ENCODE results near the gene NOS2.
"Not testable (repeated sequence)": the region's sequence is repeated elsewhere in the genome, so short reads cannot be mapped to it uniquely, and the experiment has no call there.

NOS2 gene

DNA sequence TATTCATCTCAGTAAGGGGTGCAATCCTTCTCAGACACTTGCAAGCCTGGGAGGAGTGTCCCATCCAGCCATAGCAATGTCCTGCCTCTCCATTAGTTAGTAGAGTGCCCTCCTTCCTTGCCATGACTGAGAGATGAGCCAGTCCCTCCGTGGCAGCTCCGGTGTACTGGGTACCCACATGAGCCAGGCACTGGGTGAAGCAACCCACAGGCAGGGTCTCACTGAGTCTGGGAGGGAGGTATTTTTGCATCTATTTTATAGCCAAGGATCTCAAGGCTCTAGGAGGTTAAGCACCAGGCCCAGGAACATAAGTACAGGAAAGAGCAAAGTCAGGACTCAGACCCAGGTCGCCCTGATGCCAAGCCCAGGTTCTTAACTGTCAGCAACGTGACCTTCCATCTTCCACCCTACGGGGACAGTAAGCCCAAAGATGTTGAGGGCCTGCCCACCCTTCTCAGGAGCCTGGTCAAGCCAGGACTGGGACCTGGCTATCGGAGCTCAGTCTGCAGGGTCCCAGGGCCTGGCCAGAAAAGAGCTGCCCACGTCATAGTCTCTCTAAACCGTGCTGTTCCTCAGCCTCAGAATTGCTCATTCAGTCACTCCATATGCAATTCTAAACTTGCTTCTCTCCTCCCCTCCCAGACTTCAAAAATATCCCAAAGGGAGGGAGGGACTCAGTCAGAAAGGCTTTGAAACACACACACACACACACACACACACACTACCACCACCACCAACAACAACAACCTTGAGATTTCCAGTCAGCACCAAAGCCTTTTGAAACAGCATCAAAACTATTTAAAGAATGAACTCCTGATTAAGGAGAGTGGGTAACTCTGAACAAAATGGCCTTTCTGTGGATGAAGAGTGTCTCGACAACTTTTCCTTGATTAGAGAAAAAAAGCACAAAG, 16.6 kb downstream of the NOS2 start:
- DNase-seq, result no peak

DNA sequence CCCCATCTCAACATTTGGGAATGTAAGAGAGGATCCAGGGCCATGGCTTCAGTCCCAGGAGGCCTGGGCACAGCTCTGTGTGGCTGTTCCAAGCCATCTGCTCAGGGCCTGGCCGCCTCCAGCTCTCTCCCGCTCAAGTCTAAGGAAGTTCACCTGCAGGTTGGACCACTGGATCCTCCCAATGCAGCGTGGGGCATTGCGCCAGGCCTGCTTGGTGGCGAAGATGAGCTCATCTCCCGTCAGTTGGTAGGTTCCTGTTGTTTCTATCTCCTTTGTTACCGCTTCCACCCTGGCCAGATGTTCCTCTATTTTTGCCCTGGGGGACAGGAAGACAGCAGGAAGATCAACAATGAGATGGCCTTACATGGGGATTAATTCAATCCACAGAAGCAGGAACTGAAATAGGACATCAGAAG, 17.5 kb downstream of the NOS2 start:
- no peak for DNase-seq

DNA sequence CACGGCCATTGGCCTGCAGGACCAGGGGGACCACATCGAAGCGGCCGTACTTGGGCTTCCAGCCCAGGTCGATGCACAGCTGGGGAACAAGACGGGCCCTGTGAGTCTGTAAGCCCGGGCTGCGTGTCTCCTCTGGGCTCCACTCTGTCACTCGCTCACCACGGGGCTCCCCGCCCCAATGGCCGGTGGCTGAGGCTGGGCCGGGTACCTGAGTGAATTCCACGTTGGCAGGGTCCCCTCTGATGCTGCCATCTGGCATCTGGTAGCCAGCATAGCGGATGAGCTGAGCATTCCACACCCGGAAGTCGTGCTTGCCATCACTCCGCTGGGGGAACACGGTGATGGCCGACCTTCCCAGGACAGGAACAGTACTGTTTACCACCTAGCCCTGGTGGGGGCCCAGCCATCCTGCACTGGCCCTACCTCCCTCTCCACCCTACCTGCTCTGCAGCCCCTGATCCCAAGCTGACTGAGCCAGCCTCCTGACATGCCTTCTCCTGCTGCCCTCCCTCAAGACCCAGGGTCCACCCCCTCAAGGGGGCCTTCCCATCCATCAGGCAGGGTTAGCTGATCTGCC, 19.4 kb downstream of the NOS2 start:
- DNase-seq, result no peak

DNA sequence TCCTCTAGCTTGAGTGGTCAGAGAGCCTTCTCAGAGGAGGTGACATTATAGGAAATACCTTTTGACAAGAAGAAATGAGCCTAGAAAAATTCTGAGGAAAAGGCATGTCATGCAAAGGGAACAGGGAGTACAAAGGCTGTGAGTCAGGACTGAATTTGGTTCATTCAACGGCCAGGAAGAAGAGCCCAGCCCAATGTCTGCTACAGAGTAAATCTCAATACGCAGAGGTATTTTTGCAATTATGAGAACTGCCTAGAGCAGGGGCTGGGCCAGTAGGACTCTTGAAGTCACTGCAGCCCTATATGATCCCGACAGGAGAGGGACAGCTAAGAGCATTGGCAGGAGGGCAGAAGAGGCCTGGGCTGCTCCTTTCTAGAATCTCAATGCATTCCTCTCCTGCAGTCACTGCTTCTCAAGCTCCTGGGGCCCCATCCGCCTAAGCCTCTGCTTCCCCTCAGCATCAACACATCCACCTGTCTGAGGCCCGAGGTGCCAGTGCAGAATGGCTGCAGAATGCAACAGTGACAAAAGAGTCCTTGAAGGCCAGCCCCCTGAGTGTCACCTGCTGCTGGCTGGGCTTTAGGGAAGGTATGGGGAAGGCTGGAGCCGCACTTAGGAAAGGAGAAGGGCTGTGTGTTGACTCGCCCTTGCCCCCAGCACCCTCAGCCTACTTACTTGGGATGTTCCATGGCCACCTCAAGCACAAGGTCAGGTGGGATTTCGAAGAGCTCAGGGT, 20.1 kb downstream of the NOS2 start:
- no peak for DNase-seq

DNA sequence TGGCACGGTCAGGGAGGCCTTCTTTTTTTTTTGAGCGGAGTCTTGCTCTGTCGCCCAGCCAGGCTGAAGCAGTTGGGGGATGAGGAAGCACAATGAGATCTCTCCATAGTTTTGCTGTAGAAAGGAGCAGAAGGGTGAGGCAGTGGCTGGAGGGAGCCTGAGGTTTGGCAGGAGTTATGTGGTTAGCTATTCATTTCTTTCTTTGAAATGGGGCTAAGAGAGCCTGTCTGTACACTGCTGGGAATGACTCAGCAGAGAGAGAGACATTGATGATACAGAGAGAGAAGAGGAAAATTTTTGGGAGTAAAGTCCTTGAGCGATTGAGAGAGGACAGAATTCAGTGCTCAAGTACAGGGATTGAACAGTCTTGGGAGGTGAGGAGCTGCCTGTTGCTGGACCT, 22.1 kb downstream of the NOS2 start:
- DNase-seq, result no peak

DNA sequence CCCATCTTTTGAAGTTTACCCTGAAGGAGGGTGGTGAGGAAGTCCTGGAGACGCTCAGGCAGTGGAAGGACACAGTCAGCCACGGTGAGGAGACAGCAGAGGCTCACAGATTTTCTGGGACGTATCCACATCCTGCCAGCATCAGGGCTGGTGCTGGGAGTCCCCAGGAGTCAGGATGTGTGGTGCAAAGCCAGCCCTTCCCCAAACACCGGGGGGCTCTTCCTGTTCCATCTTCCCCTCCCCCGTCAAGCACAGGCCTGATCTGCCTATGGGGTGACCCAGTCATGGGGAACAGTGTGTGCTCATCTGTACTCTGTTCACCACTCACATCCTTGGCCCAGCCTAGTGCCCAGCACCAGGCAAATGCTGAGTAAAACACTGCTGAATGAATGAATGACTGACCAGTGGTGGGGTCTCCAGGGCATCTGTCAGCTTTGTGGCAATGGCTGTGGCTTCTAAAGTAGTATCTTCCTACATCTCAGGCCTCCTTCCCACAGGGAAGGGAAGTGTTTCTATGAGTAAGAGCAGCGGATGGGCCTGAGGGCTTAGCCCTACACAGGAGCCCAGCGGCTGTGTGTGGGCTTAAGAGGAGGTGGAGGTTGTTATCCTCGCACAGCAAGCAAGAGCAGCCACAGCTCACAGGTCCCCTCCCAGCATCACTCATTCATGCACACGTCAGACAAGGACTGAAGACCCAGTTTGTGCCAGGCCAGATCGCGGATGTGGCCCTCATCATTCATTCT, 23.3 kb downstream of the NOS2 start:
- DNase-seq, result no peak

DNA sequence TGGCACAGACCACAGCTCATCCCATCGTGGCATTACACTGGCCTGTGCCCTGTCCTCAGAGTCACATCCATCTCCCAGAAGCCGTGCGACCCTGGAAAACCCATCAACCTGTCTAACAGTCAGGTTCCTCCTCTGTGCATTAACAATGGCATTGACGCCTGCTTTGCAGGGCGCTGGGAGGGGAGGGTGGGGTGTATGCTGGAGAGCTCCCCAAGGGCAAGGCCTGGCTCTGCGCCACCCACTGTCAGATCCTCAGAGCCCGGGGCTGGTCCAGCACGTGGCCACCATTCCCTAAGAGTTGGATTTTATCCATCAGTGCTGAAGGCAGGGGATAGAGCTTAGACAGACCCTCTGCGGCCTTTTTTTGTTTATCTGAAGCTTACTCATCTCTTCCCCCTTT, 28.7 kb downstream of the NOS2 start:
- no peak for DNase-seq

DNA sequence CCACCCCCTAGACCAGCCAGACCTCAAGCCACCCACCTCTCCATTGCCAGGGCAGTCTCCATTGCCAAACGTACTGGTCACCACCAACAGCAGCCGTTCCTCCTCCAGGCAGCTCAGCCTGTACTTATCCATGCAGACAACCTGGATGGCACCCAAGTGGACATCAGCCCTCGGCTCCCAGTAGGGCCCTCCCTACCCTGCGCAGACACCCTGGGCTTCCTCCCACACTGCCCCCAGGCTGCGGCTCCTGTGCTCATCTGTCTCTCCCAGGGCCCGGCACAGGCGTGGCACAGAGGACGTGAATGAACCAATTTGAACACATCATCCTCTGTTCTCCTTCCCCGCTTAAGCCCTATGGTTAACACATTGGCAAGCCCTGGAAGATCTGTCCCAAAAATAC, 29.5 kb downstream of the NOS2 start:
- DNase-seq, result no peak

DNA sequence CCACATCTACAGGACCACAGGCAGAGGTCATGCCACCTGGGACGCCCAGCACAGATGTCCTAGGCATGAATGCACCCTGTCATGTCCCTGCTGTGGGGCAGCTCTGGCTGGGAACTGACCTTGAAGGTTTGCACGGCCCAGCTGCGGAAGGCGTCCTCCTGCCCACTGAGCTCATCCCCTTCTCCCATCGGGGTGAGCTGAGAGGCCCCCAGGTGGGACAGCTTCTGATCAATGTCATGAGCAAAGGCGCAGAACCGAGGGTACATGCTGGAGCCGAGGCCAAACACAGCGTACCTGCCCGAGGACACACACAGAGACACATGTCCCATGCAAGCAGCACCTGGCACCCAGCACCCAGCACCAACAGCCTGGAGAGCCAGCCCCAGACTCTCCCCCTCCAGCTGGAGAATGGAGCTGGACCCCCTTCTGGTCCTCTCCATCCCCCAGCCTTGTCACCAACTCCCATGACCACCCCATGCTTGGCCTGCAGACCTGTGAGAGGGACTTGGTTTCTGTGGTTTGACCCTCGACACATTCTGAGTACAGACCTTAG, 31.4 kb downstream of the NOS2 start:
- no peak for DNase-seq

DNA sequence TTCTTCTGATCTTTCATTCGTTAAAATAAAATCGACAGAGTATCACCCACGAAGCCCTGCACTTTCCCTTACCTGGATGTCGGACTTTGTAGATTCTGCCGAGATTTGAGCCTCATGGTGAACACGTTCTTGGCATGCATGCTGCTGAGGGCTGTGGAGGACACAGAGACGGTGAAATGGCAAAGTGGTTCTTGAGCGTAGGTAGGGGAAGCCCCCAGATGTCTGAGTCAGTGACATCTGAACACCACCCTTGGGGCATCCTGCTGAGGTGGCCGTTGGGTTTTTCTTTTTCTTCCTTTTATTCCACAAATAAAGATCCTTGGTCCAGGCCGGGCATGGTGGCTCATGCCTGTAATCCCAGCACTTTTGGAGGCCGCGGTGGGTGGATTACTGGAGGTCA, 33.9 kb downstream of the NOS2 start:
- DNase-seq, result no peak

DNA sequence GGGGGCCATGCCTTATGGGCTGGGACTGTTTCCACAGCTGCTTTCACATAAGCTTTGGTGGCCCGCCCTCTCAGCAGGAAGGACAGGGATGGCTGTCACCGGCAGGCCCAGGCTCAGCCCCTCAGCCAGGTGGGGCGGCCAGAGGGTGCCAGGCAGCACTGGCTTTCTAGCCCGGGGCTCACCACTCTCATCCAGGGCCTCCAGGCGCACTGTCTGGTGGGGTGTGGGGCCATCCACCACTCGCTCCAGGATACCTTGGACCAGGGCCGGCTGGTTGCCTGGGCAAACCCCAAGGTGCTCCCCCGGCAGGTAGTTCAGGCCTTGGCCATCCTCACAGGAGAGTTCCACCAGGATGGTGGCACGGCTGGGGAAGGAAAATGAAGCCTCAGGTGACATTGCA, 35.0 kb downstream of the NOS2 start:
- no peak for DNase-seq

DNA sequence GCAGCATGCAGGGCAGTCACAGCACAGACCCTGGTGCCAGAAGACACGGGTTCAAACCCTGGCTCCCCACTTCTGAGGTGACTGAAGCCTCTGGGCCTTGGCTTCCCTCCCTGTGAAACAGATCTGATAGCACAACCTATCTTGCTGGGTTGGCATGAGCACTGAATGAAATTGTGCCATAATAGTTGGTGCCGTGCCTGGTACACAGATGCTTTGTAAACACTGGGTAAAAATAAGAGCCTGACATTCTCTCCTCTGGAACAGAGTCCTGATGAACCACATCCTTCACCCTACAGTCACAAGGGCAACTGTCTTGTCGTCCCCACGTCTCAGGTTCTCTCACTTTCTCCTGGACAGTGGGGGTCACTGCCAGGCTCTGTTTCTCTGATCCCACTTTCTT, 35.7 kb downstream of the NOS2 start:
- DNase-seq, result no peak

DNA sequence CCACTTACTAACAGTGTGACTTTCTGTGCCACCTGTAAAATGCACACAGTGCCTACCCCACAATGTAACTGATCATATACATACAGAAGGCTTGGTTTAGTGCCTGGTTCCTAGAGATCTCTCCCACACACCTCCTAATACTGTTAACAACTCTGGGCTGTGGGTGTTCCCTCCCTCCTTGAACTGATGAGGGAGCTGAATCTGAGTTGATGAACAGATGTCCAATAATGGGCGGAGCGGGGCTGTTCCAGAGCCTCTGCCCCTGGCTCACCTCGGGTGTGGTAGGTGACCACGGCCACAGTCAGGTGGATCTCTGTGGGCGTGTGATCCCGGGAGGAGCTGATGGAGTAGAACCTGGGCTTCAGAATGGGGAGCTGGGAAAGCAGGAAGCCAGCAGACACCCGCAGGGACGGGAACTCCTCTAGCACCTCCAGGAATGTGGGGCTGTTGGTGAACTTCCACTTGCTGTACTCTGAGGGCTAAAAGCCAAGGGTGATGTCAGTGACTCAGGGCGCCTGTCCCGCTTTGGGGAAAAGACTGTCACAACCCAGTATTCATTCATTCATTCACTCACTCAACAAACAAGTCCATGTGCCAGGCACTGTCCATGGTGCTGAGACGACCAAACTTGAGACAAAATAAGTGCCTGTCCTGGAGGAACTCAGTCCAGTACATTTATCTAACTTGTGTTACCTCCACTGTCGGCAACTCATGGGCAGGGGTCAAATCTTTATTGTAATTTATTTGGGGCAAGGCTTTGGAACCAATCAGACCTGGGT, 37.6 kb downstream of the NOS2 start:
- DNase-seq, result no peak

DNA sequence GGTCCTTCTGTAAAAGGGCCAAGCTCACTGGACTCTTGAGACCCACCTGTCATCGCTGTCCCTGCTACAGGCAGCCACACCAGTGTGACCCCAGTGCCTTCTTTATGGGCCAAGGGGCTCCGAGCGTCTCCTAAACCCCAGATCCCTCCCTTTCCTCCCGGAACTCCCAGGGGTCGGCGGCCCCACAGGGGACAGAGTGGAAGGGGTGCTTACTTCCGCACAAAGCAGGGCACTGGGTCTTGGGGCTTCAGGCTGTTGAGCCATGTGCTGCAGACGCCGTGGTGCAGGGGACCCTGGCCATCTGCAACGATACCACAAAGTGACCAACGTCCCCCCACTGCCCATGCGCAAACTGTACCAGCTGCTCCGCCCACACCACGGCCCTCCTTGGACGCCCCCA, 39.4 kb downstream of the NOS2 start:
- DNase-seq, result not testable (repeated sequence)

DNA sequence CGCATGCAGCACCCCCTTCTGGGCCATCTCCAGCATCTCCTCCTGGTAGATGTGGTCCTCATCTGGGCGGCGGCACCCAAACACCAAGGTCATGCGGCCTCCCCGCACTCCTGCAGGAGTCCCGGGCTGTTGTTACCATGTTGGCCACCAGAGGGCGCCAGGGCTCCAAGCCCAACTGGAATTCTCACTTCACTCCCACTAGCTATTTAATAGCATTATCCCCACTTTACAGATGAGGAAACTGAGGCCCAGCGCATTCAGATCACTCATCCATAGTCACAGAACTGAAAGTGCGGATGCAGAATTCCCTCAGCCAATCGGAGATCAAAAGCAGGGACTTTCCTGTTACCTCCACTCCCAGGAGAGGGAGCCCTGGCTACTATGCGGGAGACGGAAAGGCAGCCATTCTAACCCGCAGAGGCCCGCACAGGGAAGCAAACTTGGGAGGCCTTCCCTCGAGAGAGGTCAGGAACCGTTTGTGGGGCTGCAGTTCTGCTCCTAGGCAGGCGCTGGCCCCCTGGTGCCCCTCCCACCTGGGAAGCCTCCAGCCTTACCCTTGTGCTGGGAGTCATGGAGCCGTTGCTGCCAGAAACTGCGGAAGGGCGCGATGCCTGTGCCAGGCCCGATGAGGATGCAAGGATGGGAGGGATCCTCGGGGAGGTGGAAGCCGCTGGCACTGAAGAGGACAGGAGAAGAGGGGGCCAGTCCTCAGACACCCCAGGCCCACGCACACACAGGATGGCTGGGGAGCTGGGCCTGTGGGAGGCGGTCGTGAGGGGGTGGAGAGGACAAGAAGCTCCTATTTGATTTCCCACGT, 40.1 kb downstream of the NOS2 start:
- DNase-seq, result peak; percentile 65

DNA sequence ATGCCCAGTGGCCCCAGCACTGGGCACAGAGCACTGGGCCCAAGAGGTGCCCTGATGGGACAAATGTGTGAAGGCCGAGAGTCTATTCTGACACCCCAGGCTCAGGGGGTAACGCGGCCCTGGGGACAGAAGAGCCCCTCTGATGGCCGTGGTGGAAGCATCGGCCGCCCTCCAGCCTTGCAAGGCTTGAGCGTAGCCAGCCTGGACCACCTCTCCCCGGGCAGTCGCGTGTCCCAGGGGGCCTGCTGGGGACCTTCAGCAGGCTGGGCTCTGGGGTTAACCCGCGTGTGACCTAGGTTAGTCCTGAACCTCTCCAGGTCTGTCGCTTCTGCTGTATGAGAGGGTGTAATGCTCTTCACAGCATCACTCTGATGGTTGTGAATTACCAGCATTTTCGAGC, 40.8 kb downstream of the NOS2 start:
- DNase-seq, result no peak

DNA sequence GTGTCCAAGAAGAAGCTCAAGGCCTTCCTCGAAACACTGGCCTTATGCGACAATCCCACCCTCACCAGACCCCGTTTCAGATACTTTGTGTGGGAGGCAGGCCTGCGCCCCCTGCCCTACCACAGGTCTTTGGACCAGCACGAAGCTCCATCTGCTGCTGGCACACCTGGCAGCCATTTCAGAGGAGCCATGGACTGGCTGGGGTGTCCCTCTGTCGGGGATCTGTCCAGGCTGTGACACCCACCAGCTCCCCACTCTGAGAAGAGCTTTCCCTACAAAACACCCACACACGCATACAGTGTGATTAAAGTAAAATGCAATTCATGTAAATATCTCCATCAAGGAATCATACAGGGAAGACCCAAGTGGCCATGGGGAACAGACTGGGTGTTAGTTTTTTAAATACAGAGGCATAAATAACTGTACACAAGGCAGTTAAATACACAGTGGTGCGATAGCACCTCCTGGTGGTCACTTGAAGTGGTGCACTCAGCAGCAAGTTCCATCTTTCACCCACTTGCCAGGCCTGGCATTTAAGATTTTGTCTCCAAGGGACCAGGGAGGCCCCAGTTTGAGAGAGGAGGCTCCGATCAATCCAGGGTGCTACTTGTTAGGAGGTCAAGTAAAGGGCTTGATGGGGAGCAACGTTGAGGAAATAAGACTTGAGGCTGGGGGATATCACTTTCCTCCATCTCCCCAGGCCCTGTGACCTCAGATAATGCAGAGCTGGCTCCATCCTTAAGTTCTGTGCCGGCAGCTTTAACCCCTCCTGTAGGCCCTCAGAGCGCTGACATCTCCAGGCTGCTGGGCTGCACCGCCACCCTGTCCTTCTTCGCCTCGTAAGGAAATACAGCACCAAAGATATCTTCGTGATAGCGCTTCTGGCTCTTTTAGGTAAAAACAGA, 43.6 kb downstream of the NOS2 start:
- no peak for DNase-seq

DNA sequence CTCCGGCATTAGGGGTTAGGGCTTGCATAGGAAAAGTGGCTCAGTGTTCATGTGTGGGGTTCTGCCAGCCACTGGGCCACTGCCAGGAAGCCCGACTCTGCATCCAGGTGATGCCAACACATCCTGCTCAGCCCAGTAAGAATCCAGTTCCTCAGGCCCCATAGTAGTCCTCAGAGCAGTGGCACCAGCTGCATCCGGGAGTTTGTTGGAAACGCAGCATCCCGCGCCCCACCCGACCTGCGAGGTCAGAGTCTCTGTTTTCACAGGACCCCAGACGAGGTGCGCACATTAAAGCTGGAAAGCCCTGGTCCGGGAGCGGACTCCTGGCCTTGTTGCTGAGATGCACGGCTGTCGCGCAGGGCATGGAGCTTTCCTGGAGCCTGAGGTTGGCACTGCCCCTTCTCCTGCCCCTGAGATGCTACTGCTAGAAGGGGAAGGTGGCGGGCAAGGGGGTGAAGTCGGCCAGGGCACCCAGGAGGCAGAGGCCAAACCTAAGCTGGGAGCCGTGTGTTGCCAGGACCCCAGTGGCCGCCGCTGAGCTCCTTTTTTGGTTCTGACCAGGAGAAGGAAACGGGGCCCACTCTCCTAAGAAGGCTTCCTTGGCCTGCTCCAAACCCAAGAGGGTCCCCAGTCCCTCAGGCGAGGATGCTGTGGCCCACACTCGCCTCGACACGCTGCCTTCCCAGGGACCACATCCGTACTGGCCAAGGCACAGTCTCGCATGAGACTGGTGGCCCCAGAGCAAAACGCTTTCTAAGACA, 44.4 kb downstream of the NOS2 start:
- DNase-seq, result no peak

DNA sequence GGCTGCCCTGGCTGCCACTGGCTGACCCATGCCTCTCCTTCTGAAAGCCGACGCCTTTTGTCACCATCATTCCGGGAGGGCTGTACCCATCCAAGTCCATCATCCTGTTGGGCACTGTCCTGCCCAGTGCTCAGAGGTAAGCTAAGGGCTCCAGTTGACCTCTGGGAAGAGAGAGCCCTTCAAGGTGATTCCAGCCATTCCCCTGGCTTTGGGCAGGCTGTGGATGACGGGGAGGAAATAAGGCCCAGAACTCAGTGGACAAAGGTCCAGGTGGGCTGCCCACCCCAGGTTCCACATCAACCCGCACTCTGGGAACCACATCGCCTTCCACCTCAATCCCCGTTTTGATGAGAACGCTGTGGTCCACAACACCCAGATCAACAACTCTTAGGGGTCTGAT, 45.8 kb downstream of the NOS2 start:
- no peak for DNase-seq

Data from 8988T (cell line).